CD4-positive, alpha-beta T cell treated with Interleukin-15 for 4 hours (primary cell): ENCODE results near the gene RNF111.
"Not testable (repeated sequence)": the region's sequence is repeated elsewhere in the genome, so short reads cannot be mapped to it uniquely, and the experiment has no call there.

ENCODE experiments used
- DNase-seq: peaks from one replicate; pipeline ENCODE4 v3.0.0-alpha.2; 2020; ENCODE audit warnings: low spot score

Gene RNF111

DNA sequence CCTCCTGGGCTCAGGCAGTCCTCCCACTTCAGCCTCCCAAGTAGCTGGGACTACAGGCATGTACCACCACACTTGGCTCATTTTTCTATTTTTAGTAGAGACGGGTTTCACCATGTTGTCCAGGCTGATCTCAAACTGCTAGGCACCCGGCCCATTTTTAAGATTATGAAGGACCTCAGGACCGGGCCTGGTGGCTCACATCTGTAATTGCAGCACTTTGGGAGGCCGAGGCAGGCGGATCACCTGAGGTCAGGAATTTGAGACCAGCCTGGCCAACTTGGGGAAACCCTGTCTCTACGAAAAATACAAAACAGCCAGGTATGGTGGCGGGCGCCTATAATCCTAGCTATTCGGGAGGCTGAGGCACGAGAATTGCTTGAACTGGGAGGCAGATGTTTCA is 12.8 kb downstream of the RNF111 start:
- DNase-seq: not testable (repeated sequence)

DNA sequence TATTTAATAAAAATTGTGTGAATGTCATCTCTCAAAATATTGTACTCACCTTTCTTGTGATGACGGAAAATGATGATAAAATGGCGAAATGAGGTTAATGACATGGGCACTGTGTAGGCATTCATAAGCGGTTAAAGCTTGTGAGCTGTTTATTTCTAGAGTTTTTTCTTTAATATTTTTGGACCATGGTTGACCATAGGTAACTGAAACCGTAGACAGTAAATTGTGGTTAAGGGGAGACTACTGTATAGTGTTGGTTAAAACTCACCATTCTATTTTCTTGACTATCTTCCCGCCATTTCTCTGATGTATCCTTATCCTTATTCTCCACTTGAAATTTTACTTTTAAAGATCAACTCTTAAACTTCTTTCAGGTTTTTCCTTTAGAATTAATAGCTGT is 14.5 kb downstream of the RNF111 start:
- no peak for DNase-seq

DNA sequence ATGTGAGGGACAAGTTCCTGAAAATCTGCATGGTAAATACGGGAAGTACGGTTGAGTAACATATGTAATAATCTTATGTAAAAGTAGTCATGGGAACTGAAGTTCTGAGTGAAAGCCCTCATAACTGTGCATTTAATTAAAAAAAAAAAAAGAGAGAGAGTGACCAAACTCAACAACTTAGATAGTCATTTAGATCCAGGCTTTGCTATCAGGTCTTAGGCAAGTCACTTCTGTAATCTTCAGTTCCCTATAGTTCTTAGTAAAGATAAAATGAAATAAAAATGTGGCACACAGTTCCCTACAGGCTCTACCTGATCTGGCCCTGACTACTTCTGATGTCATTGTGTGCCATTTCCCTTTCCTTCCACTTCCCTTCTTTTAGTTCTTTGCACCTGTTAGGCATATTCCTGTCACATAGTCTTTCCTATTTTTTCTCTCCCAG is 15.0 kb downstream of the RNF111 start:
- DNase-seq: no peak

DNA sequence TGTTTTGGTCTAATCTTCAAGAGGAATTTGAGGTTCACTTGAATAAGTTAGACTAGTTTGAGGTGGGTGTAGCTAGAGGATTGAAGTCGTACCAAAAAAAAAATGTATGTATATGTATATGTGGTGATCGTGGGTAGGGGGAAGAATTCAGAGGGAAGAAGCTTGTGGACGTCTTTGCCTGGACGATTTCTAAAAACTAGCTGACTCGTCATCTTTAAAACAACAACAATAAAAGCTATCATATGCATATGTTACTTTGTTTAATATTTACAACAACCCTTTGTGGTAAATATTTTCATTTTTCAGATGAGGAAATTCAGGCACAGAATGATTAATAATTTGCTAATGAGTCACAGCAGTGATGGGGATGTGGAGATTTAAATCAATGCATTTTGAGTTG is 18.1 kb downstream of the RNF111 start:
- DNase-seq: no peak

DNA sequence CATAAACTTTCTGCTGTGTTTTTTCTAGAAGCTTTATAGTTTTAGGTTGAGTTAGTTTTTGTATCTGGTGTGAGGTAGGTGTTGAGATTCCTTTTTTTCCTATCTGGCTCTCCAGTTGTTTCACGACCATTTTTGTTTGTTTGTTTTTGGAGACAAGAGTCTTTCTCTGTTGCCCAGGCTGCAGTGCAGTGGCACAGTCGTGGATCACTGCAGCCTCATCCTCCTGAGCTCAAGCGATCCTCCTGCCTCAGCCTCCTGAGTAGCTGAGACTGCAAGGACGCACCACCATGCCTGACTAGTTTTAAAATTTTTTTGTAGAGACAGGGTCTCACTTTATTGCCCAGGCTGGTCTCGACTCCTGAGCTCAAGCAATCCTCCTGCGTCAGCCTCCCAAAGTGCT is 20.6 kb downstream of the RNF111 start:
- DNase-seq: no peak

DNA sequence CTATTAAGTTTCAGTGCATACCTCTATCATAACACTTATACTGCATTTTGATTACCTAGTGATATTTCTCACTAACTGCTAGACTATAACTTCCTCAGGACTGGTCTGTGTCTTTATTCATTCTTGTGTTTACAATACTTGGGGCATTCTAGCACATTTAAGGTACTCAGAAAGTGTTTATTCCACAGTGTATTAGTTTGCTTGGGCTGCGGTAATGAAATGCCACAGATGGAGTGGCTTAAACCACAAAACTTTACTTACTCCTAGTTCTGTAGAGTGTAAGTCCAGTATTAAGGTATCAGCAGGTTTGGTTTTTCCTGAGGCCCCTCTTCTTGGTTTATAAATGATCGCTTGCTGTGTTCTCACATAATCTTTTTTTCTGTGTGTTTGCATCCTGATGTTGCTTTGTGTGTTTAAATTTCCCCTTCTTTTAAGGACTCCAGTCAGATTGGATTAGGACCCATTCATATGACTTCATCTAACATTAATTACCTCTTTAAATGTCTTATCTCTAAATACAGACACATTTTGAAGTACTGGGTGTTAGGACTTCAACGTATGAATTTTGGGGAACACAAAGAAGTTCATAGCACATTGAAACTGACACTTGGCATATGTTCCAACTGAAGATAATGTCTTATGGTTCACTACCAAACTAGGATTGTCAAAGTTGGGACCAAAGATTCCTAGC is 23.9 kb downstream of the RNF111 start:
- no peak for DNase-seq

DNA sequence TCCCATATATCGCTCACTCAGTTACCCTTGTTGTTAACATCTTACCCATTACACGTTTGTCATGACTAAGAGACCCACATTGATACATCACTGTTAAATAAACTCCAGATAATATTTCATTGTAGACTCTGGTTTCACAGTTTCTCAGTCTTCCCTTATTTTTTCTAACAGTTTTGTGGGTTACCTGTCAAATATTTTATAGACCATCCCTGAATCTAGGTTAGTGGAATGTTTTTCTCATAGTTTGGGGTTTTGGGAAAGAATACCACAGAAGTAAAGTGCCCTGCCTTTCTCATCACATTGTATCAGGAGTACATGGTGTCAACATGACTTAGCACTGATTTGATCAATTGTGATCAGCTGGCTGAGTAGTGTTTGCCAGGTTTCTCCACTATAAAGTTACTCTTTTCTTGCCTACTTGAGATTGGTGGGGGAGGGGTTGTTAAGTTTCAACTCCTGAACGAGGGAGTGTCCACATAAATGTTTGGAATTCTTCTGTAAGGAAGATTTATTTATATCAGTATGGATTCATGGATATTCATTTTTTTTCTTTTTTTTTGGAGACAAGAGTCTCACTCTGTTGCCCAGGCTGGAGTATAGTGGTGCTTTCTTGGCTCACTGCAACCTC is 25.9 kb downstream of the RNF111 start:
- no peak for DNase-seq

DNA sequence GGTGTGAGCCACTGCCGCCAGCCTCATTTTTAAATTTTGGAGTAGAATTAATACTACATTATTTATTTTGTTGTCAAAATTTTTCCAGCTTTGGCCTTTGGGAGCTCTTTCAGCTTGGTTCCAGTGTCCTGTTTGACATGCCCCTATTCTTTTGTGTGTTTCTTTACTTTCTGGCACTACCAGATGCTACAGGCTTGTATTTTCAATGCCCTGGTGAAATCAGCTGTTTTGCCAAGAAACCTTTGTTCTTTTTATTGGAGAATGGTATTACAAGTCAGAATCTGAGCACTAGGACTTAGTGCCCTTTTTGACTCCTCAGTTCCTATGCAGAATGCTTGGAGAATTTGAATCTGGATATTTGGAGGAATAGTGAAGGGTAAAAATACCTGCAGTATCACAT is 26.6 kb downstream of the RNF111 start:
- DNase-seq: no peak

DNA sequence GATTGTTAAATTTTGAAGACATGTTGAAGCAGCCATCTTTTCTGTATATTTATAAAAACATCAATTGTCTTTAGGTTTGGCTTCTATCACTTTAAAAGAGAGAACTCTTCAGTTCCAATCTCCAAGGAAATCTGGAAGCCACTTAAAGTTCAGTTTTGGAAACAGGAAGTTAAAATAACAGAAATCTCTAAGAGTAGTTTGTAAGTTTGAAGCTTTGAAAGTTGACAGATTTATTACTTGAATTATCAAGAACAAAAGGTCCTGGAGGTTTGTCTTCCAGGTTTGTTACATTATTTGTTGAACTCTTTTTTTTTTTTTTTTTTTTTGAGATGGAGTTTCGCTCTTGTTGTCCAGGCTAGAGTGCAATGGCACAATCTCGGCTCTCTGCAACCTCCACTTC is 30.0 kb downstream of the RNF111 start:
- no peak for DNase-seq

DNA sequence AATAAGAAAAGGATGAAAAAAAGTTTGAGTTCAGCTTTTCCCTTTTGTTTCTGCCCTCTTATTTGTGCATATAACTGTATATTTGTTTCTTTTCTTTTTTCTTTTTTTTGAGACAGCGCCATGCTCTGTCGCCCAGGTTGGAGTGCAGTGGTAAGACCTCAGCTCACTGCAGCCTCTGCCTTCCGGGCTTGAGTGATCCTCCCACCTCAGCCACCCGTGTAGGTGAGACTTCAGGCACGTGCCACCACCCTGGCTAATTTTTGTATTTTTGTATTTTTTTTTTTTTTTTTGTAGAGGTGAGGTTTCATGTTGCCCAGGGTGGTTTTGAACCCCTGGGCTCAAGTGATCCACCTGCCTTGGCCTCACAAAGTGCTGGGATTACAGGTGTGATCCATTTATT is 31.4 kb downstream of the RNF111 start:
- DNase-seq: no peak

DNA sequence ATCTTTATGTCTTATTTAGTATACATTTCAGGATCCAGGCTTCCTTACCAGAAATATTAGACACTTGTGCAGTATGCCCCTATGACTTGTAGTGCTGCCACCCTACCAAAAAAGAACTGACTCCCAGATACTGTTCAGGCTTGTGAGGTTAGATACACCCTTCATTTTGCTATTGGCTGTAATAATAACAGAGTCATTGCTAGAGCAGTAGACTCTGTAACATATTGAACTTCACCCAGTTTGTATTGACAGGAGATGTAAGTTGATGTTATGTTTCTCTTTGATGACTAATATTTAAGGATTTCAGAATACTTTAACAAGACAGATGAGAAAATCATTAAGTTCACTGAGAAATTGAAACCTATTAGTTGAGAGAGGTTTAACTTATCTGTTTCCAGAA is 32.9 kb downstream of the RNF111 start:
- DNase-seq: no peak

DNA sequence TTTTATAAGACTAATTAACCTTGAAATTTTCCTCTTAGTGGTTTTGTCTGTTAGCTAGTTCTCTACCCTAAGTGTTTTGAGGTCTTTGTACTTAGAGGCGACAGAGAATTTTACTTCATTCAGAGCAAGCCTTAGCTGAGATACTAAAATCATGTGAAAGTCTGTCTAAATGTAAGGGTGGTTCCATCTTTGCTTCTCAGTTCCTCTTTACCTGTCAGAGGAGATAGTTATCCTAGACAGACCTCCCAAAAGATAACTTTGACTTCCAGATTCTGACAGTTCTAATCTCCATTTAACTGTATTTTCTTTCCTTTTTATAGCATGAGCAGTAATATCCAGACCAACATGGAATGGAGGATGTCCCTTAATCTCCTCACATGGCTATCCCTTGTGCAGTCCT is 34.7 kb downstream of the RNF111 start:
- DNase-seq: no peak

DNA sequence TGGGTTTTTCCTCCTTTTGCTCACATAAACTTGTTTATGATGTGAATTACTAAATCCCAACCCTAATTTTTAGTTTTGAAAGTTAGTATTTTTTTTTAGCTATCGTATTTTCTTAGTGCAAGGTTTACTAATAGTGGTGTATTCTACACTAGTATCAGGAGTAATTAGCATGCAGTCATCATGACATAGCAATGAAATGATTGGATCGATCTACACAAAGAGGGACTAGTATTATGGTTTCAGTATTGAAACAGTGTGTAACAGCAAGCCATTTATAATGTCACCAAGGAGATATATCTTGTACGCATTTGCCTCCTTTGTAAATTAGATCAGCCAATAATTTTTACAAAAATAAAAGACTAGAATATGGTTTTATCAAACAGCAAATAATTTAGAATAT is 38.7 kb downstream of the RNF111 start:
- DNase-seq: no peak

DNA sequence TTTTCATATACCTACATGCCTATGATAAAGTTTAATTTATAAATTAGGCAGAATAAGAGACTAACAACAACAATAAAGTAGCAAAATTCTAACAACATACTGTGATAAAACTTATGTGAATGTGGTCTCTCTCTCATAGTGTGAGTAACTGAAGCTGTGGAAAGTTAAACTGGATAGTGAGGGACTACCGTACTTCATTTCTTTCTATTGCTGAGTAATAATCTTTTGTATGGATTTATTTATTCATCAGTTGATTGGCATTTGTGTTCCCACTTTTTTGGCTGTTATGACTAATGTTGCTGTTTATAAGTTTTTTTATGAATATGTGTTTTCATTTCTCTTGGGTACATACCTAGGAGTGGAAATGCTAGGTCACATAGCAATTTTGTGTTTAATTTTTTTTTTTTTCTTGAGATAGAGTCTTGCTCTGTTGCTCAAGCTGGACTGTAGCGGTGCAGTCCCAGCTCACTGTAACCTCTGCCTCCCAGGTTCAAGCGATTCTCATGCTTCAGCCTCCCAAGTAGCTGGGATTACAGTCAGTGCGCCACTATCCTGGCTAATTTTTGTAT is 41.0 kb downstream of the RNF111 start:
- DNase-seq: no peak

DNA sequence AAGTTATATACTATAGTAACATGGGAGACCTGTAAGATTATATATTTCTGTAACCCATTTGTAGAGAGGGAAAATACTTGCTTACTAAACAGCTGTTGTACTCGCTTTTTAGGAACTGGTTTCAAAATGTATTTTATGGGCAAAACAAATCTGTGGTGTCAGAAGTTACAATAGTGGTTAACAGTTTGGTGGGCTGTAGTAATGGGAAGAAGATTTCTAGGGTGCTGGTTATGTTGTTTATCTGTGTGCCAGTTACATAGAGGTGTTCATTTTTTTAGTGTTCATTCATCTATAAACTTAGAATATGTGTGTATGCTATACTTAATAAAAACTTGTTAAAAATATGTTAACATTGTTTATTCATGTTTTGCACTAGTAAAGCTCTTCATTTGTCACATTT is 42.1 kb downstream of the RNF111 start:
- DNase-seq: no peak

DNA sequence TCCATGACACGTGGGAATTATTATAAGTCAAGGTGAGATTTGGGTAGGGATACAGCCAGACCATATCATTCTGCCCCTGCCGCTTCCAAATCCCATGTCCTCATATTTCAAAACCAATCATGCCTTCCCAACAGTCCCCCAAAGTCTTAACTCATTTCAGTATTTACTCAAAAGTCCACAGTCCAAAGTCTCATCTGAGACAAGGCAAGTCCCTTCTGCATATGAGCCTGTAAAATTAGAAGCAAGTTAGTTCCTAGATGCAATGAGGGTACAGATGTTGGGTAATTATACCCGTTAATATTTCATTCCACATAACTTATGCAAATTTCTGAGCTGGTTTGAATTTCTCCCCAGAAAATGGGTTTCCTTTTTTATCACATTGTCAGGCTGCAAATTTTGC is 47.7 kb downstream of the RNF111 start:
- no peak for DNase-seq

DNA sequence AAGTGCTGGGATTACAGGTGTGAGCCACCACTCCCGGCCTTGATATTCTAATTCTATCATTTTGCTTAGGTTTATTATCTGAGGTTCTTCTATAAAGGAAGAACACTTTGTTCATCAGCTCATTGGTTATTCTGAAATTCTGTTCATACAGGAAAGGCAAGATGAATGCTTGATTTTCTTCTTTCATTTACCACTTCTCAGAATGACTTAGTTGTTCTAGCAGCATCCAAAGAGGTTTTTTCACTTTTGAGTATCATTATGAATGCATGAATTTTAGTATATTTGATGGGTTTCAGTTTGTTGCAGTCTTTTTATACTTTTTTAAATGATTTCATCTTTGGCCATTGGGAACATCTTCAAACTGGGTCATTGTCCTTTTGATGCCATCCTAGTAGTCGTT is 51.8 kb downstream of the RNF111 start:
- no peak for DNase-seq

DNA sequence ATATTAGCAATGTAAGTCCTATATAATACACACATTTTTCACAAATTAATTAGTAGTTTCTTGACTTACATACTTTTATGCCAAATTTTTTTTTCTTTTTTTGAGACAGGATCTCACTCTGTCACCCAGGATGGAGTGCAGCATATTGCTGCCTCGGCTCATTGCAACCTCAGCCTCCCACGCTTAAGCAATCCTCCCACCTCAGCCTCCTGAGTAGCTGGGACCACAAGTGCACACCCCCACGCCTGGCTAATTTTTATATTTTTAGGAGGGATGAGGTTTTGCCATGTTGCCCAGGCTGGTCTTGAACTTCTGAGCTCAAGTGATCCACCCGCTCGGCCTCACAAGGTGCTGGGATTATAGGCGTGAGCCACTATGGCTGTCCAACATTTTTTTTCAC is 54.6 kb downstream of the RNF111 start:
- no peak for DNase-seq

DNA sequence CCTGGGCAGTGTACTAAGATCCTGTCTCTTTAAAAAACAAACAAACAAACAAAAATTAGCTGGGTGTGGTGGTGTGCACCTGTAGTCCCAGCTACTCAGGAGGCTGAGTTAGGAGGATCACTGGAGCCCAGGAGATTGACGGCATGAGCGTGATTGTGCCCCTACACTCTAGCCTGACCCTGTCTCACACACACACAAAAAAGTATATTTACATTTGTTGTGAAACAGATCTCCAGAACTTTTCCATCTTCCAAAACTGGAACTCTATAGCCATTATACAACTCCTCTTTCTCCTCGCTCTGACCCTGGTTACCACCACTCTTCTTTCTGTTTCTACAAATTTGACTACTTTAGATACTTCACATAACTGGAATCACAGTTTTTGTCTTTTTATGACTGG is 61.4 kb downstream of the RNF111 start:
- no peak for DNase-seq

DNA sequence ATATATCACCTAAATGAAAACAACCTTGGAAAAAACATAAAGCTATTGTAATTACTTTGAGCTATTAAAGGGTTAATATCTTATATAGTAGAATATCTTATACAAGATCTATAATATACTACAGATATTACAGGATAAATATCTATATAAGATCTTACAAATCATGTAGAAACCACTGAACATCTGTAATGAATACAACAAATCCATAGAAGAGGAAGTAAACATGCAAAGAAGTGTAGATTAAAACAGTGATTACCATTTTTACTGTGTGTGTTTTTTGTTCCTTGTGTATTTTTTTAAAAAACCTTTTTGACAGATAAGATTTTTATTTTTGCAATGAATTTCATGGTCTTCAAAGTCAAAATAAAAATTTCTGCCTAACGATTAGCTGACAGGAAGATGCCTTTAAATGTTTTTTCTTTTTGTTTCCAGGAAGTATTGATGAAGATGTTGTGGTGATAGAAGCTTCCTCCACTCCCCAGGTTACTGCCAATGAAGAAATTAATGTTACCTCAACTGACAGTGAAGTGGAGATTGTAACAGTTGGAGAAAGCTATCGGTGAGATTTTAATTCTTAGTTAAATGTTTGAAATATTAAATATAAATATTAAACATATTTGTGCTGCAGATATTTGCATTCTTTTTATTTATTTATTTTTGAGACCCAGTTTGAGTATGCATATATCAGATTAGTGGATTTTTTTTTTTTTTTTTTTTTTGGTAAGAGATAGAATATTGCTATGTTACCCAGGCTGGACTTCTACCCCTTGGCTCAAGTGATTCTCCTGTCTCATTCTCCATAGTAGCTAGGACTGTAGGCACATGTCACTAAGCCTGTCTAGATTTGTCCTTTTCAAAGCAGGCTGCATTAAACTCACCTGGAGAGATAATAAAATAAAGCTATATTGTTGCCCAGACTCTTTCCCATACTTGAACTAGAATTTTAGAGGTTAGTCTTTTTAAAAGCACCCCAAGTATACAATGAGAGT is 64.7 kb downstream of the RNF111 start:
- DNase-seq: no peak

DNA sequence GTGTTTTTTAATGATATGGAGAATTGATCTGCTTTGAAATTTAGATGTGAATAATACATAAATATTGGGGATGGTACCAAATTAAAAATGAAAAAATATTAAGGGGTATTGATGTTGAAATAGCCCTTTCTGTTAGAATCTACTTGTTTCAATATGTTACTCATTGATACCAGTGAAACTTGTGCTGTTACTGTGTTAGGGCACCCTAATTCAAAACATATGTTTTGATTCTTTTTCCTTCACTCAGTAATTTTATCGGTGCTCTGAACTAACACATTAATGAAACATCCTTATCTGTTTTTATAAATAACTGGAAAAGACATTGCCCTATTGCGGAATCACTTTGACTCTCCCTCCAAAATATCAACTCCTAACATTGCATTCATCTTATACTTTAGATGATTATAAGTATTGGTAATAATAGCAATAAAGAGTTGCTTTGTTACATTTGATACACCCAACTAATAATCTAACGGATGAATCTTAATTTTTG is 65.5 kb downstream of the RNF111 start:
- DNase-seq: no peak

DNA sequence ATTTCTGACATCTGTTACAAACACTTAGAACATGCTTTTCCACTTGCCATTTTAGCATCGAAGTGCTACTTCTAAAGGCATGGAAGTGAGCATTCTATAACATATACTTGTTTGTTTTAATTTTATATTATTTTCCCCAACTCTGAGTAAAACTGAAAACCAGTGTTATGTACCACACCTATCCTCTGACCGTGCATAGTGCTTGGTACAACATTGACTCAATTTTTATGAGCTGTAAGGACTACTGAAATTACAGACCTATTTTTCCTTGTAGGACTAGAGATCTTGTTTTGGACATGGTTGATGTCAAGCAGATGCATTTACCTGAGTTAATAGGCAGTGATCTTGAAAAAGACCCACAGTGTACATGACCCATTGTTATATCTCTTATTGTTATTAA is 66.0 kb downstream of the RNF111 start:
- no peak for DNase-seq
